Kidney (tissue), 14 donors: Measurements from ENCODE around the gene PTGDR. TPM values are rescaled to one million over a fixed set of nuclear protein-coding genes. Genes with fewer than 3 reads are reported as not detected.

Experiments
- DNase-seq, 5 donors: peaks; one replicate each; pipeline ENCODE4 v3.0.0-alpha.2; 2013 to 2020
- FAIRE-seq: peaks from 2 replicates; lab custom pipeline; 2012; peaks lifted over from hg19 to GRCh38; lab: Jason Lieb, UNC
- H3K27ac ChIP-seq, 2 donors: one replicate each; pipeline ENCODE4 v1.7.0; 2013; ENCODE audit warnings: low read depth in 2 of 2, low read length in 2 of 2, inconsistent platforms in 1 of 2
- H3K27me3 ChIP-seq: one replicate; pipeline ENCODE4 v1.7.1; 2013; ENCODE audit warnings: low read length, inconsistent platforms; ENCODE audit not compliant: control insufficient read depth, insufficient read depth
- H3K36me3 ChIP-seq, 3 donors: one replicate each; pipeline versions ENCODE4 v1.7.0 to v1.7.1; 2013; ENCODE audit warnings: low read length in 3 of 3, control low read depth in 1 of 3, inconsistent platforms in 1 of 3; ENCODE audit not compliant: insufficient read depth in 3 of 3, control insufficient read depth in 2 of 3
- H3K4me1 ChIP-seq, 3 donors: one replicate each; pipeline versions ENCODE4 v1.7.0 to v1.7.1; 2013; ENCODE audit warnings: low read length in 3 of 3, inconsistent platforms in 1 of 3, low read depth in 1 of 3; ENCODE audit not compliant: control insufficient read depth in 2 of 3, insufficient read depth in 2 of 3
- H3K4me3 ChIP-seq, 3 donors: one replicate each; pipeline versions ENCODE4 v1.7.0 to v1.8.1; 2013; ENCODE audit warnings: low read length in 3 of 3, control low read depth in 1 of 3, inconsistent platforms in 1 of 3
- H3K9ac ChIP-seq, 3 donors: one replicate each; pipeline versions ENCODE4 v1.7.0 to v1.7.1; 2013; ENCODE audit warnings: low read length in 3 of 3, control low read depth in 1 of 3, inconsistent platforms in 1 of 3
- H3K9me3 ChIP-seq, 3 donors: one replicate each; pipeline versions ENCODE4 v1.7.0 to v1.7.1; 2013; ENCODE audit warnings: low read length in 3 of 3, control low read depth in 1 of 3, inconsistent platforms in 1 of 3; ENCODE audit not compliant: control insufficient read depth in 2 of 3, insufficient read depth in 1 of 3
- intact Hi-C: fragments of 100-400 bp; cut with DNase I; formaldehyde crosslinking; loops from one replicate; pipeline ENCODE4 v1.11.1; 2022
- polyA plus RNA-seq: library from polyadenylated mRNA; stranded (reverse); fragments of 350-450 nt; fragmentation: Illumina TruSeq; extraction: RNeasy Lipid Tissue Mini Kit (QIAGEN cat#74804); gene quantifications from one replicate; pipeline ENCODE4 v1.2.3, GENCODE V29; 2014; ENCODE audit warnings: low read depth, low replicate concordance; ENCODE audit not compliant: insufficient read depth
- total RNA-seq: library from RNA; stranded (reverse); fragmentation: NEBNext Ultra II Directional; extraction: Animal tissue kit (Norgen Biotek cat#: 25700); gene quantifications from one replicate; pipeline ENCODE4 v1.2.1, GENCODE V29; 2021
- TF ChIP-seq, protein P1 (sequence below): IDR thresholded peaks from 3 replicates; pipeline ENCODE4 v1.5.1; 2012; ENCODE audit warnings: mild to moderate bottlenecking, moderate library complexity, borderline replicate concordance; ENCODE audit not compliant: insufficient read depth; ENCODE audit errors: extremely low read depth
- donor health status: control.
- donor health status: control.
- donor health status: control.
- donor health status: control.
- donor health status: control.
- donor health status: DM: yes; HTN: yes; CAD: no.
- donor health status: Normal renal cell carcinoma (clear cell type).

PTGDR gene
- total and polyA plus RNA-seq, 2 donors from 2014 or later, result 0.22 to 3.1 TPM

DNA sequence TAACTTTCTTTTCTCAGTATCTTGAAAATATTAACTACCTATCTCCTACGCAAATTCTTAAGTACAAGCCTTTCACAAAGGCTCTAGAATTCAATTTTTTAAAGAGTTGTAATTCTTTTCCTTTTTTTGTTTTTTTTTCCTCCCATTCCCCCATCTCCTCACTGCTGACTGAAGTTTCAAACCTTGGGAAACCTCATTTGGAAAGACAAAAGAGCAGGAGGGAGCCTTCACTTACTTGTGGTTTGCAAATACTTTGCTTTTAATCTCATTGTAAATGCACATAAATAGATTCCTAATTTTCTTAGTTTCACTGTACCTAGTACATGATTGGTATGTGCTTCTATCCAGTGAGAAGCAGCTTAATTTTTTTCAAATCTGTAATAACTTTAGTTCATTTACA, 15.8 kb upstream of the PTGDR start:
- H3K36me3 ChIP-seq, result no peaks in the 10 kb centered on the region
- no peak overlapping the region for H3K27ac ChIP-seq
- FAIRE-seq (no peak), DNase-seq (no peak)
- TF ChIP-seq, protein P1, sequence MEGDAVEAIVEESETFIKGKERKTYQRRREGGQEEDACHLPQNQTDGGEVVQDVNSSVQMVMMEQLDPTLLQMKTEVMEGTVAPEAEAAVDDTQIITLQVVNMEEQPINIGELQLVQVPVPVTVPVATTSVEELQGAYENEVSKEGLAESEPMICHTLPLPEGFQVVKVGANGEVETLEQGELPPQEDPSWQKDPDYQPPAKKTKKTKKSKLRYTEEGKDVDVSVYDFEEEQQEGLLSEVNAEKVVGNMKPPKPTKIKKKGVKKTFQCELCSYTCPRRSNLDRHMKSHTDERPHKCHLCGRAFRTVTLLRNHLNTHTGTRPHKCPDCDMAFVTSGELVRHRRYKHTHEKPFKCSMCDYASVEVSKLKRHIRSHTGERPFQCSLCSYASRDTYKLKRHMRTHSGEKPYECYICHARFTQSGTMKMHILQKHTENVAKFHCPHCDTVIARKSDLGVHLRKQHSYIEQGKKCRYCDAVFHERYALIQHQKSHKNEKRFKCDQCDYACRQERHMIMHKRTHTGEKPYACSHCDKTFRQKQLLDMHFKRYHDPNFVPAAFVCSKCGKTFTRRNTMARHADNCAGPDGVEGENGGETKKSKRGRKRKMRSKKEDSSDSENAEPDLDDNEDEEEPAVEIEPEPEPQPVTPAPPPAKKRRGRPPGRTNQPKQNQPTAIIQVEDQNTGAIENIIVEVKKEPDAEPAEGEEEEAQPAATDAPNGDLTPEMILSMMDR, result no peak
- no peak overlapping the region for H3K9ac ChIP-seq
- H3K4me3 ChIP-seq, result no peak overlapping the region
- H3K27me3 ChIP-seq, result no peaks in the 10 kb centered on the region
- no peaks in the 10 kb centered on the region for H3K4me1 ChIP-seq
- no peaks in the 10 kb centered on the region for H3K9me3 ChIP-seq
- intact Hi-C loops, result no loop called here

DNA sequence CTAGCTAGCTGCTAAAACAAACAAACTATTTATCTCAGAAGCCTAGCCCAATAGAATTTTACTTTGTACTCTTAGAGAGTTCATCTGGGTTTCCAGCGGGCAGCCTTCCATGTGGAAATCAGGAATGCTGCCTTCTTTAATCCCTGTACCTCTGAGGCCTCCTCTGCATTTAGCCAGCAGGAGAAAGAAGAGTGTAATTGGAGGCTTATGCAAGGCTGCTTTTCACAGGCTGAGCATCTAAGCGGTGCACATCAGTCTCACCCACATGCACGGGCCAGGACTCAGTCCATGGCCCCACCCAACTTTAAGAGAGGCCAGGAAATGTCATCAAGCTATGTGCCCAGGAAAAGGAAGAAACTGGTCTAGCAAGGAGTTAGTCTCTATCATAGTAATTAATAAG, 14.0 kb upstream of the PTGDR start:
- Histone ChIP-seq H3K27me3 (no peaks in the 10 kb centered on the region), H3K27ac (no peak overlapping the region), H3K9me3 (no peaks in the 10 kb centered on the region), H3K4me1 (no peaks in the 10 kb centered on the region), H3K4me3 (no peak overlapping the region), H3K9ac (no peak overlapping the region), H3K36me3 (no peaks in the 10 kb centered on the region)
- TF ChIP-seq, protein P1, result no peak
- intact Hi-C loops, result no loop called here
- DNase-seq, result no peak
- no peak for FAIRE-seq

DNA sequence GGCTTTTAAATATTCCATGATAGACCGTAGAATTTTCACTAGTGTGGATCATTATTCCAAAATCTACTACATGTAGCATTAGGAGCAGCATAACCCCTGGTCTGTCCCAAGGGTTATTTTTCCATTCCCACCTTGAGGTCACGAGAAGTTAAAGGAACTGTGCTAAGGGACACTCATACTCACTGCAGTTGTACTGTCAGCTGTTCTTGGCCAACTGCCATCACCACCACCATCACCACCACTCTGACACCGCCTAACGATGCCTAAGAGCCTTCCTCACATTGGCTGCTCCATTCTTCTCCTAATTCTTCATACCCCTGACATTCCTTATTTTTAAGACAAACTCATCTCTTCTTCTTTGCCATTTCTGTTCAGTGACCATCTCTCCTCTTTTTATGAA, 13.4 kb upstream of the PTGDR start:
- TF ChIP-seq, protein P1, result no peak
- no peaks in the 10 kb centered on the region for H3K36me3 ChIP-seq
- H3K4me1 ChIP-seq, result no peaks in the 10 kb centered on the region
- no peaks in the 10 kb centered on the region for H3K9me3 ChIP-seq
- DNase-seq (no peak), FAIRE-seq (no peak)
- no peaks in the 10 kb centered on the region for H3K27me3 ChIP-seq
- no peak overlapping the region for H3K27ac ChIP-seq
- no peak overlapping the region for H3K4me3 ChIP-seq
- intact Hi-C loops, result no loop called here
- no peak overlapping the region for H3K9ac ChIP-seq

DNA sequence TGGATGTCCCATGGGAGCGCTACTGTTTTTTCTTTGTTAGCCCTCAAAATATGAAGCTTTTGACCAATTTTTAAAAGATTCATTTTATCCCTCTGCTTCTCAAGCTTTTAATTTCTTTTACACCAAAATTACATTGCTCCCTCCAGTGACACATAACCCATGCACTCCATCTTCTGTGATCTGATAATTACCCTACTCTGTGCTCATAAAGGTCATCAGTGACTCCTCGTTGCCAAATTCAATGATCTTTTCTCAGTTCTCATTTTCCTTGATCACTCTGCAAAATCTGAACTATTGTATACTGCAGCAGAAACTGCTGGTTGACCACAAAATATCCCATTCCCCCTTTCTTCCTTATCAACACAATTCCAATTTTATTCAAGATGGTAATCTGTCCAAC, 8.7 kb upstream of the PTGDR start:
- TF ChIP-seq, protein P1, result no peak
- FAIRE-seq, result no peak

More for the DNA sequence above, 8.7 kb upstream of the PTGDR start:
- Histone ChIP-seq H3K36me3 (no peaks in the 10 kb centered on the region), H3K9ac (no peak overlapping the region), H3K27ac (no peak overlapping the region), H3K9me3 (no peaks in the 10 kb centered on the region), H3K4me3 (no peak overlapping the region), H3K27me3 (no peaks in the 10 kb centered on the region), H3K4me1 (no peaks in the 10 kb centered on the region)
- intact Hi-C loops, result no loop called here
- no peak for DNase-seq
